CD4-positive, CD25-positive, alpha-beta regulatory T cell (primary cell): ENCODE measurements around the gene MAGI2. TPM values are rescaled to one million over a fixed set of nuclear protein-coding genes. Genes with fewer than 3 reads are reported as not detected.

Experiments used
- ATAC-seq, 2 donors: fragments of 150-1000 bp; cut with Tn5 transposase; one replicate each; pipeline ENCODE4 v1.10.0; 2021; ENCODE audit warnings: low read depth in 2 of 2, moderate number of reproducible peaks in 2 of 2, moderate library complexity in 1 of 2
- DNase-seq, 3 donors: peaks; one replicate each; pipeline versions ENCODE4 v3.0.0 to v3.0.0-alpha.2; 2012 to 2022; ENCODE audit warnings: mixed read lengths in 1 of 3
- H3K27ac ChIP-seq: one replicate; pipeline ENCODE4 v1.7.0; 2013; ENCODE audit warnings: mild to moderate bottlenecking, low read length; ENCODE audit not compliant: insufficient read depth, poor library complexity, severe bottlenecking
- H3K27me3 ChIP-seq: one replicate; pipeline ENCODE4 v1.7.0; 2013; ENCODE audit warnings: low read length; ENCODE audit not compliant: control insufficient read depth, insufficient read depth
- H3K36me3 ChIP-seq: one replicate; pipeline ENCODE4 v1.7.0; 2013; ENCODE audit warnings: mild to moderate bottlenecking, low read length, moderate library complexity; ENCODE audit not compliant: control insufficient read depth, insufficient read depth
- H3K4me1 ChIP-seq: 2 replicates; pipeline ENCODE4 v1.7.0; 2013; ENCODE audit warnings: mild to moderate bottlenecking, low read length; ENCODE audit not compliant: insufficient read depth, control insufficient read depth, poor library complexity, severe bottlenecking
- H3K4me3 ChIP-seq: one replicate; pipeline ENCODE4 v1.7.0; 2013; ENCODE audit warnings: low read depth, mild to moderate bottlenecking, low read length, moderate library complexity
- H3K9me3 ChIP-seq, 2 experiments: 1 replicate in 1 of 2; 2 replicates in 1 of 2; pipeline ENCODE4 v1.7.0; 2013; ENCODE audit warnings: low read length in 2 of 2, mild to moderate bottlenecking in 1 of 2, moderate library complexity in 1 of 2; ENCODE audit not compliant: control insufficient read depth in 2 of 2
- H3K27ac Mint-ChIP-seq, 3 donors: one replicate each; pipeline ENCODE4 v1.8.0; 2020 to 2022; ENCODE audit warnings: mild to moderate bottlenecking in 3 of 3, mixed read lengths in 3 of 3, moderate library complexity in 2 of 3
- H3K27me3 Mint-ChIP-seq: one replicate; pipeline ENCODE4 v1.8.0; 2022; ENCODE audit warnings: mild to moderate bottlenecking, mixed read lengths
- H3K36me3 Mint-ChIP-seq: one replicate; pipeline ENCODE4 v1.8.0; 2020; ENCODE audit warnings: mixed read lengths
- H3K4me1 Mint-ChIP-seq, 4 donors: one replicate each; pipeline ENCODE4 v1.8.0; 2020 to 2022; ENCODE audit warnings: mixed read lengths in 4 of 4, mild to moderate bottlenecking in 1 of 4
- H3K4me3 Mint-ChIP-seq, 4 donors: one replicate each; pipeline ENCODE4 v1.8.0; 2020 to 2022; ENCODE audit warnings: mild to moderate bottlenecking in 4 of 4, mixed read lengths in 4 of 4, moderate library complexity in 3 of 4
- H3K9me3 Mint-ChIP-seq, 7 donors: one replicate each; pipeline ENCODE4 v1.8.0; 2020 to 2022; ENCODE audit warnings: mixed read lengths in 7 of 7, mild to moderate bottlenecking in 3 of 7, moderate library complexity in 2 of 7
- polyA plus RNA-seq, 4 donors: library from polyadenylated mRNA; unstranded; fragments of 300-500 nt; fragmentation: Illumina TruSeq; gene quantifications; one replicate each; pipeline ENCODE4 v1.2.3, GENCODE V29; 2021
- total RNA-seq: library from RNA; stranded (reverse); gene quantifications from one replicate; pipeline ENCODE4 v1.2.3, GENCODE V29; 2022

The MAGI2 gene
- total and polyA plus RNA-seq, 5 donors from 2014 or later = not detected

DNA sequence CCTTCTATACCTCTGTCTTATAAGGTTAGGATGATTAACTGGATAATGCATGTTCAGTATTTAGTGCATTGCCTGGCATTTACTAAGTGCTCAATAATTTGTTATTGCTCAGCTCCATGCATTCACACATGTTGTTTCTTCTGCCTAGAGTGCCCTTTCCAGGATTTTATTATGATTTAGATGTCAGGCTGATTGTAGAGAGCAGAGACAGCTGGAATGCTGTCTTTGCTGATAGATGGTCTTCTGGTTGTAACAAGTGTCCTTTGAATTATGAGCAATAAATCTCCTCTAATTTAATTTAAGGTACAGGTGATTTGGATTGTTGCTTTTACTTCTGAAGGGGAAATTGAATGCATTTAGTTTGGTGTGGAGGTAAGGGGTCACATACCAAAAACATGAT is 548.0 kb downstream of the MAGI2 start:
- H3K27ac Mint-ChIP-seq = no peak overlapping the region
- Histone ChIP-seq H3K4me3 (no peak overlapping the region), H3K27ac (no peak overlapping the region), H3K9me3 (no peaks in the 10 kb centered on the region), H3K4me1 (no peaks in the 10 kb centered on the region), H3K36me3 (no peaks in the 10 kb centered on the region), H3K27me3 (no peaks in the 10 kb centered on the region)
- no peaks in the 10 kb centered on the region for H3K4me1 Mint-ChIP-seq
- no peaks in the 10 kb centered on the region for H3K36me3 Mint-ChIP-seq
- H3K4me3 Mint-ChIP-seq = no peak overlapping the region
- H3K27me3 Mint-ChIP-seq = no peaks in the 10 kb centered on the region
- H3K9me3 Mint-ChIP-seq = peaks cover 2 to 8% (median 4%) of the 10 kb centered on the region in 7 donors
- DNase-seq (no peak), ATAC-seq (no peak)

DNA sequence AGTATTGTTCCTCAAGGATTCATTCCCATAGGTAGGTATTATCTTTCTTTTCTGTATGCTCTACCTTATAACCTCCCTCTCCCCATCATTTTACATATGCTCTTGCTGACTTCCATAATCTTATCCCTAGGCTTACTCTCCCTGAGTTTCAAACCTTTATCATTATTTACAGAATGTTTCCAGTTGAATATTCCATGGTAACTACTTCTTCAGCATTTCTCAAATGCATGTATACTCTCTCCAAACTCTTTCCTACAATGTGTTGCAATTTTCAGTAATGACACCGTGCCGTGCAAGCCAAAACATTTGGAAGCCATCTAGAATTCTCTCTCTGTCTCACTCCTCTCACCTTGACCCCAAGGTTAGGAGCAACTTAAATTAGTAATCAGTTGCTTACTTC is 548.5 kb downstream of the MAGI2 start:
- Histone ChIP-seq H3K9me3 (no peaks in the 10 kb centered on the region), H3K27ac (no peak overlapping the region), H3K4me3 (no peak overlapping the region), H3K4me1 (no peaks in the 10 kb centered on the region), H3K36me3 (no peaks in the 10 kb centered on the region), H3K27me3 (no peaks in the 10 kb centered on the region)
- DNase-seq = no peak
- Mint-ChIP-seq H3K4me3 (no peak overlapping the region), H3K4me1 (no peaks in the 10 kb centered on the region), H3K36me3 (no peaks in the 10 kb centered on the region), H3K9me3 (peaks cover 3 to 9% (median 5%) of the 10 kb centered on the region in 7 donors), H3K27me3 (no peaks in the 10 kb centered on the region), H3K27ac (no peak overlapping the region)
- no peak for ATAC-seq

DNA sequence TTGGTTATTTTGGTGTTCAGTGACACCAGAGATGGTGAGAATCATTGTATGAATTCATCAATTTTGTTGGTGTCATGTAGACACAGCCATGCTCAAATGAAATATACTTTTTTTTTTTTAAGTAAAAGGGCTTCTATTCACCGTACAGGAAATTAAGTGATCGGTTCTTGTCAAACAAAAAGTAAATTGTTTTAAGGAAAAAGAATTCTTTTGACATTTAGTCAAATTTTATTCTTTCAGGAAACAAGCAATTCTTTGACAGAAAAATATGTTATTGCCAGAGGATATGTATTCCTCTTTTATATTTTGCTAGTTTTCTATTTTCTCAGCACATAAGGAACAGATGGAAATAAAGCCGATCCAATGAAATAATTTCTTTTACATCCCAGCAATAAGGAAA is 551.9 kb downstream of the MAGI2 start:
- ATAC-seq (no peak), DNase-seq (no peak)
- H3K36me3 ChIP-seq = no peaks in the 10 kb centered on the region
- Mint-ChIP-seq H3K36me3 (no peaks in the 10 kb centered on the region), H3K27me3 (no peaks in the 10 kb centered on the region), H3K4me3 (no peak overlapping the region), H3K27ac (no peak overlapping the region), H3K9me3 (peaks cover 3 to 11% (median 4%) of the 10 kb centered on the region in 7 donors), H3K4me1 (no peaks in the 10 kb centered on the region)
- no peak overlapping the region for H3K27ac ChIP-seq
- H3K4me3 ChIP-seq = no peak overlapping the region
- no peaks in the 10 kb centered on the region for H3K27me3 ChIP-seq
- no peaks in the 10 kb centered on the region for H3K4me1 ChIP-seq
- H3K9me3 ChIP-seq = no peaks in the 10 kb centered on the region

- no peaks in the 10 kb centered on the region for H3K4me1 Mint-ChIP-seq
- no peak for ATAC-seq
- no peak overlapping the region for H3K27ac Mint-ChIP-seq
- peaks cover 0 to 11% (median 4%) of the 10 kb centered on the region in 7 donors for H3K9me3 Mint-ChIP-seq
- DNase-seq = no peak
- no peaks in the 10 kb centered on the region for H3K4me1 ChIP-seq
- H3K4me3 ChIP-seq = no peak overlapping the region
- H3K9me3 ChIP-seq = no peaks in the 10 kb centered on the region
- H3K27me3 Mint-ChIP-seq = no peaks in the 10 kb centered on the region
- no peak overlapping the region for H3K27ac ChIP-seq
- no peaks in the 10 kb centered on the region for H3K36me3 ChIP-seq
- no peak overlapping the region for H3K4me3 Mint-ChIP-seq
- H3K27me3 ChIP-seq = no peaks in the 10 kb centered on the region
- H3K36me3 Mint-ChIP-seq = no peaks in the 10 kb centered on the region
These were observed 552.7 kb downstream of the MAGI2 start for GRCh38 chr7:78900806-78901205.

GRCh38 chr7:78895393-78895792 is 558.1 kb downstream of the MAGI2 start:
- H3K4me1 Mint-ChIP-seq = no peaks in the 10 kb centered on the region
- H3K36me3 ChIP-seq = no peaks in the 10 kb centered on the region
- H3K27me3 Mint-ChIP-seq = no peaks in the 10 kb centered on the region
- H3K36me3 Mint-ChIP-seq = no peaks in the 10 kb centered on the region
- peaks cover 0 to 10% (median 4%) of the 10 kb centered on the region in 7 donors for H3K9me3 Mint-ChIP-seq
- H3K9me3 ChIP-seq = no peaks in the 10 kb centered on the region
- H3K27me3 ChIP-seq = no peaks in the 10 kb centered on the region
- no peak for ATAC-seq
- no peak overlapping the region for H3K27ac Mint-ChIP-seq
- H3K27ac ChIP-seq = no peak overlapping the region
- DNase-seq = no peak
- no peak overlapping the region for H3K4me3 ChIP-seq
- no peak overlapping the region for H3K4me3 Mint-ChIP-seq
- no peaks in the 10 kb centered on the region for H3K4me1 ChIP-seq

GRCh38 chr7:78879206-78879605 is 574.3 kb downstream of the MAGI2 start:
- no peaks in the 10 kb centered on the region for H3K27me3 ChIP-seq
- Mint-ChIP-seq H3K9me3 (peaks cover 7 to 20% (median 9%) of the 10 kb centered on the region in 7 donors), H3K4me3 (no peak overlapping the region), H3K4me1 (no peaks in the 10 kb centered on the region), H3K27me3 (no peaks in the 10 kb centered on the region), H3K36me3 (no peaks in the 10 kb centered on the region), H3K27ac (no peak overlapping the region)
- DNase-seq (no peak), ATAC-seq (no peak)
- no peak overlapping the region for H3K27ac ChIP-seq
- no peak overlapping the region for H3K4me3 ChIP-seq
- H3K9me3 ChIP-seq = peaks cover 0 to 5% of the 10 kb centered on the region in 2 experiments
- H3K36me3 ChIP-seq = no peaks in the 10 kb centered on the region
- no peaks in the 10 kb centered on the region for H3K4me1 ChIP-seq

DNA sequence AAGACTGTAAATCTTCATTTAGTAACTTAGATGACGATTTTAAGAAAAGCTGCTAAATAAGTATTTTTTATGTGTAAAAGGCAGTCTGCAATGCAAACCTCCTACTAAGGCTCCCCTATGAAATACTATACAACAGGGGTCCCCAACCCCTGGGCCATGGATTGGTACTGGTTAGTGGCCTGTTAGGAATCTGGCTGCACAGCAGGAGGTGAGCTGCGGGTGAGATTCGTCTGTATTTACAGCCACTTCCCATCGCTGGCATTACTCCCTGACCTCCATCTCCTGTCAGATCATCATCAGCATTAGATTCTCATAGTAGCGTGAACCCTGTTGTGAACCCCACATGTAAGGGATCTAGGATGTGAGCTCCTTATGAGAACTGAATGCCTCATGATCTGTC is 580.4 kb downstream of the MAGI2 start:
- no peaks in the 10 kb centered on the region for H3K36me3 Mint-ChIP-seq

DNA sequence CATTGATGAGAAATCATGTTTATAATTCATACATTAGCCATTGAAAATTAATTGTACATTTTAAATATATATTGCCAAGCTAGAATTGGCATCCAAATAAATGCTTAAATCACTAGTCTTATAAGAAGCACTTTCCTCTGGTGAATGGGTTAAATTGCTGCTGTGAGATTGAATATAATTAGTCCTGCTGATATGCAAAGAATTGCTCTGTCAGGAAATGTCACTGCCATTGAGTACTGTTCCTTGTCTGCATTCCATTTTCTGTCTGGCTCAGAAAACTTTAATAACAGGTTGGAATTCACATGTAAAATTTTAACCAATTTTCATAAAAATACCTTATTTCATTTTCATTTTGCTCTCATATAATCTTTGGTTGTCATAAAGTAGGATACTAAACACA is 589.1 kb downstream of the MAGI2 start:
- H3K9me3 ChIP-seq = no peaks in the 10 kb centered on the region
- no peak for ATAC-seq
- Mint-ChIP-seq H3K36me3 (no peaks in the 10 kb centered on the region), H3K27ac (no peak overlapping the region), H3K4me1 (no peaks in the 10 kb centered on the region), H3K4me3 (no peak overlapping the region), H3K9me3 (peaks cover 0 to 14% (median 6%) of the 10 kb centered on the region in 7 donors), H3K27me3 (no peaks in the 10 kb centered on the region)
- no peak for DNase-seq
- no peaks in the 10 kb centered on the region for H3K27me3 ChIP-seq
- H3K4me1 ChIP-seq = no peaks in the 10 kb centered on the region
- no peak overlapping the region for H3K27ac ChIP-seq
- no peaks in the 10 kb centered on the region for H3K36me3 ChIP-seq
- H3K4me3 ChIP-seq = no peak overlapping the region

More for the DNA sequence above, 580.4 kb downstream of the MAGI2 start:
- no peak overlapping the region for H3K4me3 ChIP-seq
- ATAC-seq = no peak
- Mint-ChIP-seq H3K27ac (no peak overlapping the region), H3K4me3 (no peak overlapping the region), H3K9me3 (peaks cover 0 to 6% (median 4%) of the 10 kb centered on the region in 7 donors), H3K4me1 (no peaks in the 10 kb centered on the region), H3K27me3 (no peaks in the 10 kb centered on the region)
- no peaks in the 10 kb centered on the region for H3K4me1 ChIP-seq
- H3K27me3 ChIP-seq = no peaks in the 10 kb centered on the region
- H3K27ac ChIP-seq = no peak overlapping the region
- H3K9me3 ChIP-seq = no peaks in the 10 kb centered on the region
- no peaks in the 10 kb centered on the region for H3K36me3 ChIP-seq
- no peak for DNase-seq
